CD4-positive, alpha-beta T cell treated with Interleukin-6 at 100 ng/mL for 8 hours (primary cell): ENCODE data around the gene ERC1.
"Not testable (repeated sequence)": the region's sequence is repeated elsewhere in the genome, so short reads cannot be mapped to it uniquely, and the experiment has no call there.

Source experiments
- DNase-seq: peaks from one replicate; pipeline ENCODE4 v3.0.0-alpha.2; 2020; ENCODE audit warnings: mixed read lengths, low spot score

ERC1 gene

GRCh38 chr12:1078002-1078401, 87.0 kb downstream of the ERC1 start:
- DNase-seq = no peak

- no peak for DNase-seq
These were observed 89.6 kb downstream of the ERC1 start for GRCh38 chr12:1080520-1081223.

- no peak for DNase-seq
These were observed 92.3 kb downstream of the ERC1 start for GRCh38 chr12:1083151-1083888.

- no peak for DNase-seq
These were observed 92.9 kb downstream of the ERC1 start for GRCh38 chr12:1083889-1084262.

- no peak for DNase-seq
These were observed 100.3 kb downstream of the ERC1 start for GRCh38 chr12:1091350-1091749.

GRCh38 chr12:1093166-1093751, 102.2 kb downstream of the ERC1 start:
- DNase-seq = peak; percentile 33

GRCh38 chr12:1094714-1095113, 103.7 kb downstream of the ERC1 start:
- DNase-seq = no peak

GRCh38 chr12:1099158-1099557, 108.1 kb downstream of the ERC1 start:
- DNase-seq = no peak

GRCh38 chr12:1099618-1100017, 108.6 kb downstream of the ERC1 start:
- not testable (repeated sequence) for DNase-seq

GRCh38 chr12:1102115-1102514, 111.1 kb downstream of the ERC1 start:
- no peak for DNase-seq

- DNase-seq = no peak
These were observed 111.9 kb downstream of the ERC1 start for GRCh38 chr12:1102791-1103450.

GRCh38 chr12:1103632-1104031, 112.6 kb downstream of the ERC1 start:
- no peak for DNase-seq

GRCh38 chr12:1104088-1104800, 113.2 kb downstream of the ERC1 start:
- no peak for DNase-seq

- no peak for DNase-seq
These were observed 116.6 kb downstream of the ERC1 start for GRCh38 chr12:1107669-1108068.

GRCh38 chr12:1108276-1108675, 117.3 kb downstream of the ERC1 start:
- no peak for DNase-seq

GRCh38 chr12:1115484-1116231, 124.6 kb downstream of the ERC1 start:
- DNase-seq = no peak

- DNase-seq = no peak
These were observed 126.3 kb downstream of the ERC1 start for GRCh38 chr12:1117371-1117770.

GRCh38 chr12:1117970-1118563, 127.0 kb downstream of the ERC1 start:
- peak; percentile 64 for DNase-seq

- peak; percentile 63 for DNase-seq
These were observed 131.8 kb downstream of the ERC1 start for GRCh38 chr12:1122786-1123185.

GRCh38 chr12:1126091-1126490, 135.1 kb downstream of the ERC1 start:
- DNase-seq = peak; percentile 13

GRCh38 chr12:1127021-1127420, 136.0 kb downstream of the ERC1 start:
- DNase-seq = no peak
